ENCODE results near the gene LAMB1. TPM values are rescaled to one million over a fixed set of nuclear protein-coding genes. Genes with fewer than 3 reads are reported as not detected.

LAMB1 gene
- polyA plus RNA-seq, 1 donor from 2014 or later: 7.6 TPM

DNA sequence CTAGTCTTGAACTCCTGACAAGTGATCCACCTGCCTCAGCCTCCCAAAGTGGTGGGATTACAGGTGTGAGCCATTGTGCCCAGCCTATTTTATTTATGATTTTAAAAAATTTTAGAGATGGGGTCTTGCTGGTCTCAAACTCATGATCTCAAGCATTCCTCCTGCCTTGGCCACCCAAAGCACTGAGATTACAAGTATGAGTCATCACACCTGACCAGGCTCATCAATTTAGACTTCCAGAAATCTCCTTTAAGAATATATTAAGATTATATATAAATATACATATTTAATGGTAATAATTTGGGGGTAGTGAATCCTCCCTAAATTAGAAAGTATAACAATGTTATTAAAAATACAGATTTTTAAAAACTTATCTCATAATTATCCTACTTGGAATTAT lies 29.1 kb downstream of the LAMB1 start:
- no peaks in the 10 kb centered on the region for H3K9me2 ChIP-seq (ENCODE audit: insufficient read depth, low read length)
- no peaks in the 10 kb centered on the region for H3K9me3 ChIP-seq (ENCODE audit: low read length)
- TF ChIP-seq CTCF (IDR thresholded peaks at IDR 0.05; ENCODE audit: poor library complexity, severe bottlenecking) (no peak), SMC3 (conservative IDR thresholded peaks at IDR 0.05; ENCODE audit: poor library complexity) (no peak), REST (IDR thresholded peaks at IDR 0.05; ENCODE audit: borderline replicate concordance) (no peak), MXI1 (conservative IDR thresholded peaks at IDR 0.05; ENCODE audit: poor library complexity, severe bottlenecking) (no peak), TAF1 (IDR thresholded peaks at IDR 0.05; ENCODE audit: low read depth) (no peak), EP300 (conservative IDR thresholded peaks at IDR 0.05; ENCODE audit: poor library complexity, severe bottlenecking) (no peak), POLR2AphosphoS5 (IDR thresholded peaks at IDR 0.05) (no peak), EZH2 (IDR thresholded peaks at IDR 0.05; ENCODE audit: borderline replicate concordance, insufficient read depth, low read length, poor library complexity, severe bottlenecking) (no peak), RAD21 (conservative IDR thresholded peaks at IDR 0.05) (no peak)
- H3K27me3 ChIP-seq (ENCODE audit: insufficient read depth, low read depth, low read length): no peaks in the 10 kb centered on the region
- no peak overlapping the region for H3K9ac ChIP-seq (ENCODE audit: low read length)
- no peaks in the 10 kb centered on the region for H4K20me1 ChIP-seq (ENCODE audit: insufficient read depth)
- H3K27ac ChIP-seq (ENCODE audit: low read length): no peak overlapping the region
- H2AFZ ChIP-seq (ENCODE audit: low read depth, low read length): no peak overlapping the region
- H3F3A ChIP-seq (ENCODE audit: insufficient read depth, low read length, poor library complexity, severe bottlenecking): no peaks in the 10 kb centered on the region
- no peak overlapping the region for H3K4me2 ChIP-seq (ENCODE audit: low read length)
- H3K36me3 ChIP-seq (ENCODE audit: insufficient read depth, low read length): no peaks in the 10 kb centered on the region
- no peaks in the 10 kb centered on the region for H3K79me2 ChIP-seq (replicated peaks; ENCODE audit: insufficient read depth, low read length)
- H3K4me3 ChIP-seq (ENCODE audit: low read length): no peak overlapping the region

DNA sequence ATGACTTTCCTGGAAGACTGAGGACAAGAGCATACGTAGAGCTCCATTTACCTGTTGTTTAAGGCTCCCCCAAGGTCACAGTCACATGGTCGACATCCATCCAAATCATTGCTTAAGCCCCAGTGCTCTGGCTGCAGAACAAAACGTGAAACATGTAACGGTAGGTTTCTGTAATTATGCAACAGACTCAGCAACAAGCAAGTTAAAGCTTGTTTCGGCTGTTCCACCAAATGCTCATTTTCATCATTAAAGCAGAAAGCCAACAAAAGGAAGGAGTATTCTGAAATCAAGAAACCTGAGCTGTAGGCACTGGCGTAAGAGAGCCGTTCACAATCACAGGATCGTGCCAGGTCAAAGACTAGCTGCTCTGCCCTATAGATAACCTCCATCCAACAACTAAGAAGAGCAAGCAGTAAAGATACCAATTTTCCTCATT lies 30.0 kb downstream of the LAMB1 start:
- Histone ChIP-seq H3K4me2 (ENCODE audit: low read length) (no peak overlapping the region), H3K79me2 (replicated peaks; ENCODE audit: insufficient read depth, low read length) (no peaks in the 10 kb centered on the region), H3K9ac (ENCODE audit: low read length) (no peak overlapping the region), H3K4me3 (ENCODE audit: low read length) (no peak overlapping the region), H3F3A (ENCODE audit: insufficient read depth, low read length, poor library complexity, severe bottlenecking) (no peaks in the 10 kb centered on the region), H2AFZ (ENCODE audit: low read depth, low read length) (no peak overlapping the region), H3K27me3 (ENCODE audit: insufficient read depth, low read depth, low read length) (no peaks in the 10 kb centered on the region), H3K9me3 (ENCODE audit: low read length) (no peaks in the 10 kb centered on the region), H3K27ac (ENCODE audit: low read length) (no peak overlapping the region), H3K36me3 (ENCODE audit: insufficient read depth, low read length) (no peaks in the 10 kb centered on the region), H3K9me2 (ENCODE audit: insufficient read depth, low read length) (no peaks in the 10 kb centered on the region), H4K20me1 (ENCODE audit: insufficient read depth) (no peaks in the 10 kb centered on the region)
- TF ChIP-seq TAF1 (IDR thresholded peaks at IDR 0.05; ENCODE audit: low read depth) (no peak), EZH2 (IDR thresholded peaks at IDR 0.05; ENCODE audit: borderline replicate concordance, insufficient read depth, low read length, poor library complexity, severe bottlenecking) (no peak), EP300 (conservative IDR thresholded peaks at IDR 0.05; ENCODE audit: poor library complexity, severe bottlenecking) (no peak), POLR2AphosphoS5 (IDR thresholded peaks at IDR 0.05) (no peak), CTCF (IDR thresholded peaks at IDR 0.05; ENCODE audit: poor library complexity, severe bottlenecking) (no peak), MXI1 (conservative IDR thresholded peaks at IDR 0.05; ENCODE audit: poor library complexity, severe bottlenecking) (no peak), RAD21 (conservative IDR thresholded peaks at IDR 0.05) (no peak), REST (IDR thresholded peaks at IDR 0.05; ENCODE audit: borderline replicate concordance) (no peak), SMC3 (conservative IDR thresholded peaks at IDR 0.05; ENCODE audit: poor library complexity) (no peak)

Measured in neural cell (in vitro differentiated cells).